ENCODE data around the gene PXT1. TPM values are rescaled to one million over a fixed set of nuclear protein-coding genes. Genes with fewer than 3 reads are reported as not detected.
"Not testable (repeated sequence)": the region's sequence is repeated elsewhere in the genome, so short reads cannot be mapped to it uniquely, and the experiment has no call there.

PXT1 gene
- total and polyA plus RNA-seq, 4 donors, result not detected

DNA sequence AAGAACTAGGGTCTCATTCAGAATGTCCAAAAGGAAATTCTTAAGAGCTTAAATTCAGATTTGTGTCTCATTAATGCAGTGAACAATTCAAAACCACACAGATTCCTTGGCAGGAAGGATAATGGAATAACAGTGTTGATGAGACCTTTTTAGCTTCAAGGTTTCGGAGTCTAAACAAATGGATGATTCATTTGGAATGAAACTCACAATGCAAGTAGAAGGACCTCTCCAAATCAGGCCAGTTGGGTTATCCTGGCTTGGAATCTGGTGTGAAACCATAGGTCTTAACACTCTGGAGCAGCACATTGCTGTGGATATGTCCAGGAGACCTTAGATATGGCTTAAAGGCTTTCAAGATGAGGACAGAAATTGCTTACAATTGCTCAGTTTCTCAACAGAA, 45.0 kb upstream of the PXT1 start:
- Histone ChIP-seq H3K9me3 (ENCODE audit: control insufficient read depth in 4 of 4, low read length in 3 of 4) (no peaks in the 10 kb centered on the region), H3K27ac (ENCODE audit: low read depth in 1 of 2, low read length in 2 of 2) (no peak overlapping the region), H3K9ac (ENCODE audit: low read depth in 1 of 2, low read length in 2 of 2) (no peak overlapping the region), H3K36me3 (ENCODE audit: control insufficient read depth in 4 of 4, insufficient read depth in 3 of 4, low read depth in 1 of 4, low read length in 3 of 4) (peaks cover 11 to 31% (median 20%) of the 10 kb centered on the region in 4 donors), H3K4me3 (ENCODE audit: low read depth in 1 of 3, low read length in 3 of 3) (no peak overlapping the region), H3K4me1 (ENCODE audit: control insufficient read depth in 4 of 4, insufficient read depth in 4 of 4, low read length in 3 of 4) (no peaks in the 10 kb centered on the region), H3K27me3 (ENCODE audit: control insufficient read depth in 4 of 4, insufficient read depth in 4 of 4, low read length in 3 of 4) (no peaks in the 10 kb centered on the region)
- DNase-seq (ENCODE audit: low spot score), result no peak
- TF ChIP-seq, protein P1, sequence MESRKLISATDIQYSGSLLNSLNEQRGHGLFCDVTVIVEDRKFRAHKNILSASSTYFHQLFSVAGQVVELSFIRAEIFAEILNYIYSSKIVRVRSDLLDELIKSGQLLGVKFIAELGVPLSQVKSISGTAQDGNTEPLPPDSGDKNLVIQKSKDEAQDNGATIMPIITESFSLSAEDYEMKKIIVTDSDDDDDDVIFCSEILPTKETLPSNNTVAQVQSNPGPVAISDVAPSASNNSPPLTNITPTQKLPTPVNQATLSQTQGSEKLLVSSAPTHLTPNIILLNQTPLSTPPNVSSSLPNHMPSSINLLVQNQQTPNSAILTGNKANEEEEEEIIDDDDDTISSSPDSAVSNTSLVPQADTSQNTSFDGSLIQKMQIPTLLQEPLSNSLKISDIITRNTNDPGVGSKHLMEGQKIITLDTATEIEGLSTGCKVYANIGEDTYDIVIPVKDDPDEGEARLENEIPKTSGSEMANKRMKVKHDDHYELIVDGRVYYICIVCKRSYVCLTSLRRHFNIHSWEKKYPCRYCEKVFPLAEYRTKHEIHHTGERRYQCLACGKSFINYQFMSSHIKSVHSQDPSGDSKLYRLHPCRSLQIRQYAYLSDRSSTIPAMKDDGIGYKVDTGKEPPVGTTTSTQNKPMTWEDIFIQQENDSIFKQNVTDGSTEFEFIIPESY (IDR thresholded peaks at IDR 0.05), result no peak
- TF ChIP-seq NR2F2 (IDR thresholded peaks at IDR 0.05), result no peak
- WGBS, result 99% methylated on average over 1 of the region's 1 CpG

DNA sequence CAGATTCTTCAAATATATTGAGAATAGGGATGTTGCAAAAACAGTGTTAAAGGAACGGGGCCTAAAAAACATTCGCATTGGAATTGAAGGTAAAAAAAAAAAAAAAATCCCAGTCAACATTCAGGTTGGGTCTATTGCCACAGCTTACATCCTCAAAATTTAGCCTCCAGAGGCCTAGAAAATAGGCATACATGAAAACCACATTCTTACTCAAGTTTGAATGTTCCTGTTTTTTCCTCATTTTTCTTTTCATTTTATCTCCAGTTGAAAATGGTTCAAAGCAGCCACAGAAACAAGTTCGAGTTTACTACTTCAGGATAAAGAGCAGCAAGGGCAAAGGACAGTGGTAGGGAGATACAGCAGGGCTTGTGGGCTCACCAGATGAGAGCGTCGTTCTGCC, 42.1 kb upstream of the PXT1 start:
- DNase-seq (ENCODE audit: low spot score), result no peak
- Histone ChIP-seq H3K27ac (ENCODE audit: low read depth in 1 of 2, low read length in 2 of 2) (no peak overlapping the region), H3K9ac (ENCODE audit: low read depth in 1 of 2, low read length in 2 of 2) (no peak overlapping the region), H3K4me3 (ENCODE audit: low read depth in 1 of 3, low read length in 3 of 3) (no peak overlapping the region), H3K9me3 (ENCODE audit: control insufficient read depth in 4 of 4, low read length in 3 of 4) (no peaks in the 10 kb centered on the region), H3K36me3 (ENCODE audit: control insufficient read depth in 4 of 4, insufficient read depth in 3 of 4, low read depth in 1 of 4, low read length in 3 of 4) (peaks cover 15 to 50% (median 33%) of the 10 kb centered on the region in 4 donors), H3K4me1 (ENCODE audit: control insufficient read depth in 4 of 4, insufficient read depth in 4 of 4, low read length in 3 of 4) (no peaks in the 10 kb centered on the region), H3K27me3 (ENCODE audit: control insufficient read depth in 4 of 4, insufficient read depth in 4 of 4, low read length in 3 of 4) (no peaks in the 10 kb centered on the region)
- WGBS, result 89% methylated on average over 5 of the region's 5 CpGs
- no peak for TF ChIP-seq HNF4A (conservative IDR thresholded peaks at IDR 0.05)
- TF ChIP-seq RXRA (IDR thresholded peaks at IDR 0.05), result no peak
- no peak for TF ChIP-seq GABPA (IDR thresholded peaks at IDR 0.05 in 1 of 2, conservative IDR thresholded peaks at IDR 0.05 in 1 of 2)
- TF ChIP-seq, protein P1 (IDR thresholded peaks at IDR 0.05), result no peak
- TF ChIP-seq, protein P2, sequence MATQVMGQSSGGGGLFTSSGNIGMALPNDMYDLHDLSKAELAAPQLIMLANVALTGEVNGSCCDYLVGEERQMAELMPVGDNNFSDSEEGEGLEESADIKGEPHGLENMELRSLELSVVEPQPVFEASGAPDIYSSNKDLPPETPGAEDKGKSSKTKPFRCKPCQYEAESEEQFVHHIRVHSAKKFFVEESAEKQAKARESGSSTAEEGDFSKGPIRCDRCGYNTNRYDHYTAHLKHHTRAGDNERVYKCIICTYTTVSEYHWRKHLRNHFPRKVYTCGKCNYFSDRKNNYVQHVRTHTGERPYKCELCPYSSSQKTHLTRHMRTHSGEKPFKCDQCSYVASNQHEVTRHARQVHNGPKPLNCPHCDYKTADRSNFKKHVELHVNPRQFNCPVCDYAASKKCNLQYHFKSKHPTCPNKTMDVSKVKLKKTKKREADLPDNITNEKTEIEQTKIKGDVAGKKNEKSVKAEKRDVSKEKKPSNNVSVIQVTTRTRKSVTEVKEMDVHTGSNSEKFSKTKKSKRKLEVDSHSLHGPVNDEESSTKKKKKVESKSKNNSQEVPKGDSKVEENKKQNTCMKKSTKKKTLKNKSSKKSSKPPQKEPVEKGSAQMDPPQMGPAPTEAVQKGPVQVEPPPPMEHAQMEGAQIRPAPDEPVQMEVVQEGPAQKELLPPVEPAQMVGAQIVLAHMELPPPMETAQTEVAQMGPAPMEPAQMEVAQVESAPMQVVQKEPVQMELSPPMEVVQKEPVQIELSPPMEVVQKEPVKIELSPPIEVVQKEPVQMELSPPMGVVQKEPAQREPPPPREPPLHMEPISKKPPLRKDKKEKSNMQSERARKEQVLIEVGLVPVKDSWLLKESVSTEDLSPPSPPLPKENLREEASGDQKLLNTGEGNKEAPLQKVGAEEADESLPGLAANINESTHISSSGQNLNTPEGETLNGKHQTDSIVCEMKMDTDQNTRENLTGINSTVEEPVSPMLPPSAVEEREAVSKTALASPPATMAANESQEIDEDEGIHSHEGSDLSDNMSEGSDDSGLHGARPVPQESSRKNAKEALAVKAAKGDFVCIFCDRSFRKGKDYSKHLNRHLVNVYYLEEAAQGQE (IDR thresholded peaks at IDR 0.05), result no peak

DNA sequence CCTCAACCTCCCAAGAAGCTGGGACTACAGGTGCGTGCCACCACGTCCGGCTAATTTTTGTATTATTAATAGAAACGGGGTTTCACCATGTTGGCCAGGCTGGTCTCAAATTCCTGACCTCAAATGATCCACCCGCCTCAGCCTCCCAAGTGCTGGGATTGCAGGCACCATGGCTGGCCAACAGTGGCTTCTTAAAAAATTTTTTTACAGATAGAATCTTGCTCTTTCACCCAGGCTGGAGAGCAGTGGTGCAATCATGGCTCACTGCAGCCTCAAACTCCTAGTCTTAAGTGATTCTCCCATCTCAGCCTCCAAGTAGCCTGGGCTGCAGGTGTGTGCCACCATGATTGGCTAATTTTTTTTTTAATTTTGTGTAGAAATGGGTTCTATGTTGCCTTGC, 40.7 kb upstream of the PXT1 start:
- H3K4me3 ChIP-seq (ENCODE audit: low read depth in 1 of 3, low read length in 3 of 3); H3K27me3 ChIP-seq (ENCODE audit: control insufficient read depth in 4 of 4, insufficient read depth in 4 of 4, low read length in 3 of 4); H3K9ac ChIP-seq (ENCODE audit: low read depth in 1 of 2, low read length in 2 of 2); H3K4me1 ChIP-seq (ENCODE audit: control insufficient read depth in 4 of 4, insufficient read depth in 4 of 4, low read length in 3 of 4); H3K27ac ChIP-seq (ENCODE audit: low read depth in 1 of 2, low read length in 2 of 2); H3K9me3 ChIP-seq (ENCODE audit: control insufficient read depth in 4 of 4, low read length in 3 of 4); DNase-seq (ENCODE audit: low spot score): not testable (repeated sequence)
- H3K36me3 ChIP-seq (ENCODE audit: control insufficient read depth in 4 of 4, insufficient read depth in 3 of 4, low read depth in 1 of 4, low read length in 3 of 4), result peaks cover 15 to 48% (median 34%) of the 10 kb centered on the region in 4 donors
- 96% methylated on average over 5 of the region's 5 CpGs for WGBS
